Astrocyte of the hippocampus (primary cell): ENCODE measurements around the gene SKAP1.

ENCODE experiments used
- DNase-seq: peaks from one replicate; pipeline ENCODE4 v3.0.0; 2011; ENCODE audit warnings: low read depth, low spot score

The SKAP1 gene

DNA sequence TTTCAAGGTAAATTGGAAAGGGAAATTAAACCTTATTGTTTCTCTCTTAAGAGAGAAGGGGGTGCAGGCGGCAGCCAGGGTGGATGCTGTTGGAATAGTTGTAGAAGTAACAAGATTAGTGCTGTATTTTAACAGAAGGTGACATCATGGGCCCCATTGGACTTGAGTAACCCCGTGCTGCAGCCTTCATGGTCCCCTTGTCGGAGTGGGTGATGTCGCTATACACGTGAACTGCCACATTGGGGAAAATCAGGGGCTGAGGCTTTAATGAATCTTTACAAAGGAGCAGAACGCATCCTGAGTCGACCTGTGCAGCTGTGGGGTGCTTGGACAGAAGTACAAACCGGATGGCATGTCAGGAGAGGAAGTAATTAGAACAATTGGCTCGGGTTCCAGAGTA is 319.3 kb downstream of the SKAP1 start:
- DNase-seq: no peak

DNA sequence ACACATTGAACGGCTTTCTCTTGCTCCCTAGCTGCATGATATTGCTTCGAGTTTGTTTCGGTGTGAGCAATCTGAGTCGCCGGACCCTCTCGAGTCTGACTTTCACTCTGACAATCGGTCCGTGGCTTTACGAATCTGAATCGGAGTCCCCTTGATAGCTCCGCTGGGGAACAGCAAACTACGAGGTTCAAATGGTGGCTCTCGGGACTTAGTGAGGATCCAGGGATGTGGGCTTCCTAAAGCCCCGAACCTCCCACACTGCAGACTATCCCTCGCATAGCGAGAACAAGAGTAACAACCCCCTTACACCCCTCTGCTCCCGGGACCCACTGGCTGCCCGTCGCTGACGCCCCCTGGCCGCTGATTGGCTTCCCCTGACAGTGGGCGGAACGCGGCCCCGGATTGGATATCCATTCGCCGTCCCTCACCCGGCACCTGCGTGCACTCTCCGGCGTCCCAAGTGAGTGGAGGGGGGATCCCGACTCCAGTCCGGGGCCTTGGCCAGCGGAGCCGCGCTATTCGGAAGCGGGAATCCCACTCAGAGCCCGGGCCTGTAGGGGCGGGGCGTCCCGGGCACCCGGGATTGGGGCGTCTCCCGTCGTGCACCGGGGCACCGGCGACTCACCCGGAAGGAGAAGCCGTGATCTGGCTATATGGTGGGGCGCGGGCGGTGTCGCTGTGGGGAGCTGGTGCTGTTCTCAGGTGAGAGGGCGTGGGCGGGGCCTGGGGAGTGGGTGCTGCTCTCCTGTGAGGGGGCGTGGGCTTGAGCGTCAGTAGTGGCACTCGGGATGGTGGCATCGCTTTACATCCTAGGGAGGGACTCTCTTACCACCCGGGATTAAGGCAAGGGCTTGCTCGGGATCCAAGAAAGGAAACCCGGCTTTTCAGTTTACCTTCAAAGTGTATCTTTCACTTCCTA is 322.6 kb downstream of the SKAP1 start, which contains the start of gene SNX11:
Gene SNX11, plus strand, starts transcription at position 630 of the 919 bp plus-strand sequence. CDS start 4,278 bp downstream, outside the sequence.
- DNase-seq: peak; percentile 94

DNA sequence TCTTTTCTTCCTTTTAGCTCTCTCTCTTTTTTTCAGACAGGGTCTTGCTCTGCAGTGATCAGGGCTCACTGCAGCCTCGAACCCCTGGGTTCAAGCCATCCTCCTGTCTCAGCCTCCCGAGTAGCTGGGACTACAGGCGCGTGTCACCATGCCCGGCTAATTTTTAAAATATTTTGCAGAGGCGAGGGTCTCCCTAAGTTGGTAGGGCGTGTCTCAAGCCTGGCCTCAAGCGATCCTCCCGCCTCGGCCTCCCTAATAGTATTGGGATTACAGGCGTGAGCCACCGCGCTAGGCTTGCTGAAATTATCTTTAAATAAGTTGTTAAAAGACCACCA is 323.2 kb downstream of the SKAP1 start:
- DNase-seq: no peak

DNA sequence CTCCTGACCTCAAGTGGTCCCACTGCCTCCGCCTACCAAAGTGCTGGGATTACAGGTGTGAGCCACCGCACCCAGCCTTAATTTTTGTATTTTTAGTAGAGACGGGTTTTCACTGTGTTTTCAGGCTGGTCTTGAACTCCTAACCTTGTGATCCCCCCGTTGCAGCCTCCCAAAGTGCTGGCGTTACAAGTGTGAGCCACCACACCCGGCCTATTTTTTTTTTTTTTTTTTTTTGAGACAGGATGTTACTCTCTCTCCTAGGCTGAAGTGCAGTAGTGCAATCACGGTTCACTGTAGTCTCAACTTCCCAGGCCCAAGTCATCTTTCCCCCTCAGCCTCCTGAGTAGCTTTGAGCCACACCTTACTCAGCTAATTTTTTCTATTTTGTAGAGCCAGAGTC is 325.6 kb downstream of the SKAP1 start:
- DNase-seq: no peak

DNA sequence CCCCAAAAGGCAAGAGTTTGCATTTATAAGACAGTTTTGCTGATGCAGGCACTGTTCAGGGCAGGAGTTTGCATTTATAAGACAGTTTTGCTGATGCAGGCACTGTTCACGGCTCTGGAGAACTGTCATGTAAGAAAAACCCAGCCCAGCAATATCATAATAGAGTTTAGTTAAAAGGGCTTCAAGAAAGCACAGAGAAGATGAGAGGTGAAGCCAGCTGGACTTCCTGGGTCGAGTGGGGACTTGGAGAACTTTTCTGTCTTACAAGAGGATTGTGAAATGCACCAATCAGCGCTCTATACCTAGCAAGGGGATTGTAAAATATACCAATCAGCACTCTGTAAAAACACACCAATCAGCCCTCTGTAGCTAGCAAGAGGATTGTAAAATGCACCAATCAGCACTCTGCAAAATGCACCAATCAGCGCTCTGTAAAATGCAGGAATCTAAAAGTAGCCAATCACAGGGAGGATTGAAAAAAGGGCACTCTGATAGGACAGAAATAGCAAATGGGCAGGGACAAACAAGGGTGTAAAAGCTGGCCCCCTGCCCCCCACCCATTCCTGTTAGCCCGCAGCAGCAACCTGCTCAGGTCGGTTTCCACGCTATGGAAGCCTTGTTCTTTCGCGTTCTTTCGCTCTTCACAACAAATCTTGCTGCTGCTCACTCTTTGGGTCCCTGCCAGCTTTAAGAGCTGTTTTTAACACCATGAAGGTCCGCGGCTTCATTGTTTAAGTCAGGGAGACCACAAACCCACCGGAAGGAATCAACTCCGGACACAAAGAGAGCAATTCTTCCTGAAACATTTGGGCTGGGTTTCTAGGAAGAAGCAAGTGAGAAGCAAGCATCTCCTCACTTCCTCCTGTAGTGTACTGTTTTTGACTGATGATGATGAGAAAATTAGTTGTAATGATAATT is 327.0 kb downstream of the SKAP1 start:
- no peak for DNase-seq

DNA sequence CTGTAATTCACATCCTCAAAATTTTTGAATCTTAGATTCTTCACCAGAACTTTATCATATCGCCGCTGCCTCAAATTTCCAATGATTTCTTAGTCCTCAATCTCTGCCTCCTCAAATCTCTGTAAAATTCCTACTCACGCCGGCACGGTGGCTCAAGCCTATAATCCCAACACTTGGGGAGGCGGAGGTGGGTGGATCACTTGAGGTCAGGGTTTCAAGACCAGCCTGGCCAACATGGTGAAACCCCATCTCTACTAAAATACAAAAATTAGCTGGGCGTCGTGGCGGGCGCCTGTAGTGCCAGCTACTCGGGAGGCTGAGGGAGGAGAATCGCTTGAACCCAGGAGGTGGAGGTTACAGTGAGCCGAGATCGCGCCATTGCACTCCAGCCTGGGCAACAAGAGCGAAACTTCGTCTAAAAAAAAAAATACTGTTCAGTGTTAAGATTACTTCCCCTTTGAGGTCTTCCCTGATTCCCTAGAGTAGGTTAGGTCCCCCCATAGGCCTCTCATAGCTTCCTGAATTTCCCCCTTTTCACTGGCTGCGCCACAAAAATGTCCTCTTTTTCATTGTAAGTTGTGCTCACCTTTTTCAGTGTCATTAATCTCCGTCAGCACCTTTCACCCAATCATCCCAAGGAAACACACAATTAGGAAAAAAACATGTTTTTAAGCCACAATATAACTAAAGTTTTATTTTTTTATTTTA is 327.8 kb downstream of the SKAP1 start:
- no peak for DNase-seq

DNA sequence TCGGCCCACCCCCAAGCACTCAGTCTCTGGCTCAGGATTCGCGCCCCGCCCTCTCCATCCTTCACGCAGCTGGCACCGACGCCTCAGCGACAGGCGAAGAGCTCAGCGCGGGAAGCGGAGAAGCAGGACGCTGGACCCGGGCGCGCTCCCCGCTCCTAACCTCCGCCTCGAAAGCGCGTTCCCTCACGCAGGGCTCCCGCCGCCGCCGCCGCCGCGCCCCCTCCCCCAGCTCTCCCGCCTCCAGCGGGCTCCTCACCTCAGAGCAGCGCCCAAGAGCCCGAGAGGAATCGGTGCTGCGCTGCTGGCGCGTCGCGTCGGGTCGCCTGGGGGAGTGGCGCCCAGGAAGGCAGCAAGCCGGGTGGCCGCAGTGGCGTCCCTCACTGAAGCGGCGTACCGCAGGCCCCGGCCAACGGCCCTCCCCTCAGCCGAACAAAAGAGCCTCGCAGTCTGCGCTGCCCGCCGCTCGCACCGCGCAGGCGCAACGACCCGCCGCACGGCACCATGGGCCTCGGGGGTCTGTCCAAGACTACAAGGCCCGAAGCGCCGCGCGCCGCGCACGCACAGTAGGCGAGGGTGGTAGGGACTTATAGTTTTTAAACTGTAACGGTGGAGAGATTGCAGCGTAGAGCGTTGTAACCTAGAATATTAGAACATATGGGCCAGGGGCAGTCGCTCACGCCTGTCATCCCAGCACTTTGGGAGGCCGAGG is 328.8 kb downstream of the SKAP1 start, which contains the start of gene CBX1:
Gene CBX1, minus strand, starts transcription at position 467 of the 709 bp plus-strand sequence. CDS start 24,474 bp downstream, outside the sequence.
- peak; percentile 98 for DNase-seq

DNA sequence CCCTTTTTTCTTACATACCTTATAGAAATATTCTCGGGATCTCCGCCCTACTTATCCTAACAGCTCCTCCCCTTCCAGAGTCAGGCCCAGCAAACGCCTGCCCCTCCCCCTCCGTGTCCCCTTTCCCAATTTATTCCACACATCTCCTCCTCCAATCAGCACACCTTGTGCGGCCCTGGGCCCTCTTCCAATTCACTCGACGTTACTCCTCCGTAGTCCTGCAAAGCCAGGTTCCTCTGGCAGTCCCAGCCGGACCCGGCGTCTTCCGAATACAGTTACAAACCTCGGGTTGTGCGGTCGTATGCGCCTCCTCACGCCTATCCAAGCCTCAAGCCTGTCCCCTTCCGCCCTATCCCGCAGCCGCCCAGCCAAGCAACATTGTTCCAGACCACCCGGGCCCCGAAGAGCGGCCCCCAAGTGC is 329.4 kb downstream of the SKAP1 start:
- DNase-seq: peak; percentile 81

DNA sequence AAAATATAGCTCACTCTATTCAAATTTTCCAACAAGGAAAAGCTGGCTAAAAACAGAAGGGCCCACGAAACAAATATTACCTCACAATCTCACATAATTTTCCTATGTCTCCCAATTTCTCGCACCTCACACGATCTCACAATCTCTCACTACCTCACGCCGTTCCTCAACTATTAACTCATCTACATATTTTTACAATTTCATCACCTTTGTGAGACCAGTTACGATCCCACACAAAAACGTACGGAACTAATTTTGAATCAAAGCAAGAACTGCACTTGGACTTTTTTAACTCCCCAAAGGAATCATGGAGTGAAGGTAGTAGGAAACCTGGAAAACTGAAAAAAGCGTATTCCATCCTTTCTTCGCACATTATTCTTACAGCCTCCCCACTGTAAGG is 329.9 kb downstream of the SKAP1 start:
- peak; percentile 52 for DNase-seq

DNA sequence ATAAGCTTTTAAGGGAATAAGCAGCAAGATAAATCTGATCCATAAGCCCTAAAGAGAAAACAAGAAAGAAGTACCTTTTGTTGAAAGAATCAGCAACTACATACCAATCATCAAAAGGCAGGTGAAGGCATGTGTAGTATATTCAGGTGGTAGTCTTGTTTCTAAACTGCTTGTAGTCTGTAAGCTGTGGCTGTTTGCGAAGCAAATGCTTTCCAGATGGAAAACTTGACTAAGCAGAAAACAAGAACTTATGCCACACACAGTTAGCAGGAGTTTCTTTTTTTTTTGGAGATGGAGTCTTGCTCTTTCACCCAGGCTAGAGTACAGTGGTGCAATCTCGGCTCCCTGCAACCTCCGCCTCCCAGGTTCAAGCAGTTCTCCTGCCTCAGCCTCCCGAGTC is 334.4 kb downstream of the SKAP1 start:
- DNase-seq: no peak

DNA sequence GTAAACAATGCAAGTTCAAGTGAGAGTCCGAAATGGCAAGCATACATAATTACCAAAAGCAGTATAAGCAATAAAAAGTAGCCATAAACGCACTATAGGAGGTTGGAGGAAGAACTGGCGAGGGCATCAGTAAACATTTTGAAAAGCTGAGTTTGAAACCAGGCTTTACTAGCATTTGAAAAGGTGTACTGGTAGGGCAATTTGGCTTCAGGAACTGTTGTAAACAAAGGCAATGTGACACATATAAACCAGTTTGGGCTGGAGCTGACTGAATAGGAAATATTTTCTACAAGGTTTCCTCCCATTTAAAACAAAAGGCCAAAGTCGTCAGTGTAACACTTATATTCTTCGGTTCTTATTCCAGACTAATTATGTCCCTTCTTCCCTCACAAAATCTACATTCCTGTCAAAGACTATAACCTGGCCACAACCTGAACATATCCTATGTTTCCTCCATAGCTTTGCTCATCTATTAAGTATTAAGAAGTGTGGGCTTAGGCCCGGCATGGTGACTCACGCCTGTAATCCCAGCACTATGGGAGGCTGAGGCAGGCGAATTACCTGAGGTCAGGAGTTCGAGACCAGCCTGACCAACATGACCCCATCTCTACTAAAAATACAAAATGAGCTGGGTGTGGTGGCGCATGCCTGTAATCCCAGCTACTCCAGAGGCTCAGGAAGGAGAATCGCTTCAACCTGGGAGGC is 336.5 kb downstream of the SKAP1 start:
- no peak for DNase-seq

DNA sequence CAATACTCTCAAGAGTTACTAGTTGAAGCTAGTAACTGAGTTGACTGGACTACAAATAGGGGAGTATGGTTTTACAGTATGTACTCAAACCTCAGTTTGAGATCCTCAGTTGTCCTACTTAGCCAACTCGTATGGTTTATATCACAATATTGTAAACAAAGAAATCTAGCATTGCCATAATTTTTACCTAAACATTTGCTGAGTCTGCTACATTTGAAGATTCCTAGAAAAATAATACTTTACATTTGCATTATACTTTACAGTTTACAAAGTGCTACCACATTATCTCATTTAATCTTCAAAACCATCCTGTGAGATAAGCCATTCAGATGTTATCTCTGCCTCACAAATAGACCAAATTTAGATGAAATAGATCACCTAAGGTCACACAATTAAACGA is 345.1 kb downstream of the SKAP1 start:
- no peak for DNase-seq
